PC-3 (cell line): Measurements from ENCODE around the gene NR1H2. TPM values are rescaled to one million over a fixed set of nuclear protein-coding genes. Genes with fewer than 3 reads are reported as not detected.
A peak's percentile ranks its signal among the peaks of the same experiment; 100 is the strongest.

Source experiments
- ATAC-seq: fragments of 200-7000 bp; cut with Tn5 transposase; 2 replicates; pipeline ENCODE4 v1.9.1; 2020; ENCODE audit warnings: mild to moderate bottlenecking, moderate library complexity
- BruUV-seq: library from RNA; stranded (reverse); fragments of 400-500 nt; replicated peaks from 2 replicates; lab custom pipeline; 2021; lab: Mats Ljungman, UMichigan
- CTCF ChIA-PET: fragments of 300-600 bp; sonication (Branson Sonifier 250); formaldehyde crosslinking; loops from one replicate; lab custom pipeline; 2022; ENCODE audit warnings: antibody characterized with exemption; lab: Charles Lee
- POLR2A ChIA-PET: fragments of 300-600 bp; sonication (Branson Sonifier 250); formaldehyde crosslinking; loops from one replicate; lab custom pipeline; 2022; ENCODE audit warnings: antibody characterized with exemption; ENCODE audit not compliant: unreplicated experiment; lab: Charles Lee
- DNase-seq: peaks from one replicate; pipeline ENCODE4 v3.0.0-alpha.2; 2015
- H2AFZ ChIP-seq: fragments of 300-600 bp; sonication (generic); 2 replicates; pipeline ENCODE4 v1.6.0; 2016; ENCODE audit warnings: antibody characterized with exemption, low read length
- H3F3A ChIP-seq: fragments of 300-600 bp; sonication (generic); one replicate; pipeline ENCODE4 v1.6.0; 2017; ENCODE audit warnings: antibody characterized with exemption, low read length, control low read depth, mild to moderate bottlenecking; ENCODE audit not compliant: unreplicated experiment
- H3K27ac ChIP-seq: fragments of 300-600 bp; sonication (generic); 2 replicates; pipeline ENCODE4 v1.5.1; 2016; ENCODE audit warnings: mild to moderate bottlenecking, low read length
- H3K27me3 ChIP-seq: fragments of 300-600 bp; sonication (generic); 2 replicates; pipeline ENCODE4 v1.6.1; 2016; ENCODE audit warnings: low read length, mixed read lengths
- H3K36me3 ChIP-seq: fragments of 300-600 bp; sonication (generic); 2 replicates; pipeline ENCODE4 v1.6.1; 2016; ENCODE audit warnings: low read depth, mixed run types, low read length, mixed read lengths
- H3K4me1 ChIP-seq: fragments of 300-600 bp; sonication (generic); 2 replicates; pipeline ENCODE4 v1.5.1; 2016; ENCODE audit warnings: low read length; ENCODE audit not compliant: insufficient read depth
- H3K4me2 ChIP-seq: fragments of 300-600 bp; sonication (generic); 2 replicates; pipeline ENCODE4 v1.6.0; 2016; ENCODE audit warnings: low read length
- H3K4me3 ChIP-seq: fragments of 300-600 bp; sonication (generic); 2 replicates; pipeline ENCODE4 v1.5.1; 2016; ENCODE audit warnings: mild to moderate bottlenecking, low read length, mixed read lengths
- H3K79me2 ChIP-seq: fragments of 300-600 bp; sonication (generic); 2 replicates; pipeline ENCODE4 v1.6.1; 2017; ENCODE audit warnings: low read length, mixed read lengths
- H3K9ac ChIP-seq: fragments of 300-600 bp; sonication (generic); 2 replicates; pipeline ENCODE4 v1.6.0; 2016; ENCODE audit warnings: mild to moderate bottlenecking, low read length
- H3K9me2 ChIP-seq: fragments of 300-600 bp; sonication (generic); replicated peaks from 2 replicates; pipeline ENCODE4 v1.6.1; 2016; ENCODE audit warnings: mixed run types, low read length, mixed read lengths
- H3K9me3 ChIP-seq: fragments of 300-600 bp; sonication (generic); 2 replicates; pipeline ENCODE4 v1.6.1; 2016; ENCODE audit warnings: low read length, mixed read lengths
- H4K20me1 ChIP-seq: fragments of 300-600 bp; sonication (generic); 2 replicates; pipeline ENCODE4 v1.6.1; 2016; ENCODE audit warnings: low read length, mixed read lengths
- CTCF ChIP-seq: fragments of 300-600 bp; sonication (generic); conservative IDR thresholded peaks from 2 replicates; pipeline ENCODE4 v1.5.1; 2017; ENCODE audit warnings: antibody characterized with exemption, low read depth, mild to moderate bottlenecking, low read length
- EZH2 ChIP-seq: fragments of 300-600 bp; sonication (generic); IDR thresholded peaks from one replicate; pipeline ENCODE4 v1.6.1; 2017; ENCODE audit warnings: antibody characterized with exemption, mild to moderate bottlenecking, low read length; ENCODE audit not compliant: unreplicated experiment
- EZH2phosphoT487 ChIP-seq: fragments of 300-600 bp; sonication (generic); IDR thresholded peaks from 2 replicates; pipeline ENCODE4 v1.6.1; 2018; ENCODE audit warnings: mild to moderate bottlenecking, antibody characterized with exemption, low read length, borderline replicate concordance
- intact Hi-C: fragments of 100-400 bp; cut with micrococcal nuclease; formaldehyde crosslinking; loops from 2 replicates; pipeline ENCODE4 v1.9.0; 2023
- total RNA-seq: library from RNA; depleted of rRNA; stranded (reverse); fragments of >200 nt; gene quantifications from 2 replicates; pipeline ENCODE4 v1.2.3, GENCODE V29; 2014

The NR1H2 gene
- total RNA-seq, 1 experiment from 2014 or later: 130 TPM

- Histone ChIP-seq H3K79me2 (no peaks in the 10 kb centered on the region), H3K4me3 (peak overlapping the region; percentile 60), H3K36me3 (no peaks in the 10 kb centered on the region), H3K27me3 (no peaks in the 10 kb centered on the region), H3K9ac (no peak overlapping the region), H3K4me2 (peak overlapping the region; percentile 79), H3K9me2 (no peaks in the 10 kb centered on the region), H2AFZ (peak overlapping the region; percentile 65; the same call in 1 of the 2 replicates), H4K20me1 (no peaks in the 10 kb centered on the region), H3K4me1 (no peaks in the 10 kb centered on the region; the same call in 1 of the 2 replicates), H3F3A (no peaks in the 10 kb centered on the region), H3K9me3 (no peaks in the 10 kb centered on the region), H3K27ac (no peak overlapping the region)
- no peak for TF ChIP-seq CTCF
- no peak for TF ChIP-seq EZH2
- no peak for TF ChIP-seq EZH2phosphoT487
- no TSS peak for BruUV-seq
- POLR2A ChIA-PET: no interaction called here
- ATAC-seq (no peak), DNase-seq (peak; percentile 32)
- intact Hi-C loops: no loop called here
- CTCF ChIA-PET: no interaction called here
Observed at GRCh38 chr19:50358483-50359327, 17.6 kb upstream of the NR1H2 start.

DNA sequence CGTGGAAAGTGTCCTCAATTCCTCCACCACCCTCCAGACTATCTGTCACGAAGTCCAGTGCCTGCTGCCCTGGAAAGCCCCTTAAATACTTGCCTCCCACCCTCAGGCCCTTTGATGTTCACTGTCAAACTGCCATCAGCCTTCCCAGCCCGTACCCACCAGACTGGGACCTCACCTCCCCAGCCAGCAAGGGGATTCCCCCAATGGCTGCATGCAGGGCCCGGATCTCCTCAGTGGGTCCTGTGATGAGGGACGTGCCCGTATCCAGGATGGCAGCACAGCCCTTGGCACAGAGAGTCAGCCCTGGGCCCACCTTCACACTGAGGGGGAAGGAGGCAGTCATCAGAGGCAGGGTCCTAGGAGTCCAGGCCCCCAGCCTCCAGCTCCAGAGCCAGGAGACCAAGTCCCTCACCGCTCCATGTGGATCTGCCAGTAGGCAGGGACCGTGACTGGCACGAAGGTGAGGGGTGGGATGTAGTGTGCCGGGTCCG lies 16.9 kb upstream of the NR1H2 start:
- H3K9me3 ChIP-seq: no peaks in the 10 kb centered on the region

More for the DNA sequence above, 16.9 kb upstream of the NR1H2 start:
- TF ChIP-seq CTCF: no peak
- no peak for TF ChIP-seq EZH2
- no peak for TF ChIP-seq EZH2phosphoT487
- no peaks in the 10 kb centered on the region for H3F3A ChIP-seq
- ATAC-seq: no peak
- H4K20me1 ChIP-seq: no peaks in the 10 kb centered on the region
- no TSS peak for BruUV-seq
- H3K9ac ChIP-seq: no peak overlapping the region
- H2AFZ ChIP-seq: no peak overlapping the region
- intact Hi-C loops: no loop called here
- no peak overlapping the region for H3K4me3 ChIP-seq
- no peaks in the 10 kb centered on the region for H3K27me3 ChIP-seq
- DNase-seq: no peak
- CTCF ChIA-PET: no interaction called here
- no peaks in the 10 kb centered on the region for H3K9me2 ChIP-seq
- H3K27ac ChIP-seq: no peak overlapping the region
- POLR2A ChIA-PET: no interaction called here
- H3K4me2 ChIP-seq: no peak overlapping the region
- H3K79me2 ChIP-seq: no peaks in the 10 kb centered on the region
- no peaks in the 10 kb centered on the region for H3K36me3 ChIP-seq
- no peaks in the 10 kb centered on the region; the same call in 1 of the 2 replicates for H3K4me1 ChIP-seq
